Measurements from ENCODE around the gene PPRC1. TPM values are rescaled to one million over a fixed set of nuclear protein-coding genes. Genes with fewer than 3 reads are reported as not detected.

Gene PPRC1
- polyA plus RNA-seq, 1 donor from 2014 or later = 6.0 TPM

- TF ChIP-seq TAF1 (IDR thresholded peaks at IDR 0.05; ENCODE audit: low read depth) (no peak), POLR2AphosphoS5 (IDR thresholded peaks at IDR 0.05) (no peak), MXI1 (conservative IDR thresholded peaks at IDR 0.05; ENCODE audit: poor library complexity, severe bottlenecking) (no peak), REST (IDR thresholded peaks at IDR 0.05; ENCODE audit: borderline replicate concordance) (no peak), CTCF (IDR thresholded peaks at IDR 0.05; ENCODE audit: poor library complexity, severe bottlenecking) (no peak), SMC3 (conservative IDR thresholded peaks at IDR 0.05; ENCODE audit: poor library complexity) (no peak), EZH2 (IDR thresholded peaks at IDR 0.05; ENCODE audit: borderline replicate concordance, insufficient read depth, low read length, poor library complexity, severe bottlenecking) (no peak), RAD21 (conservative IDR thresholded peaks at IDR 0.05) (no peak), EP300 (conservative IDR thresholded peaks at IDR 0.05; ENCODE audit: poor library complexity, severe bottlenecking) (no peak)
- H3K36me3 ChIP-seq (ENCODE audit: insufficient read depth, low read length) = peaks cover 3% of the 10 kb centered on the region
- peak overlapping the region; percentile 84 for H3K4me3 ChIP-seq (ENCODE audit: low read length)
- no peaks in the 10 kb centered on the region for H3K27me3 ChIP-seq (ENCODE audit: insufficient read depth, low read depth, low read length)
- H3K4me2 ChIP-seq (ENCODE audit: low read length) = peak overlapping the region; percentile 69
- H3K9me2 ChIP-seq (ENCODE audit: insufficient read depth, low read length) = no peaks in the 10 kb centered on the region
- H3K9me3 ChIP-seq (ENCODE audit: low read length) = no peaks in the 10 kb centered on the region
- peak overlapping the region; percentile 65 for H3K9ac ChIP-seq (ENCODE audit: low read length)
- no peaks in the 10 kb centered on the region for H3F3A ChIP-seq (ENCODE audit: insufficient read depth, low read length, poor library complexity, severe bottlenecking)
- no peak overlapping the region for H2AFZ ChIP-seq (ENCODE audit: low read depth, low read length)
- H4K20me1 ChIP-seq (ENCODE audit: insufficient read depth) = no peaks in the 10 kb centered on the region
- H3K27ac ChIP-seq (ENCODE audit: low read length) = no peak overlapping the region
- peaks cover 23% of the 10 kb centered on the region for H3K79me2 ChIP-seq (replicated peaks; ENCODE audit: insufficient read depth, low read length)
Measured at GRCh38 chr10:102153093-102153620, 20.3 kb downstream of the PPRC1 start.

GRCh38 chr10:102154466-102155116 is 21.8 kb downstream of the PPRC1 start:
- Histone ChIP-seq H3K9me3 (ENCODE audit: low read length) (no peaks in the 10 kb centered on the region), H3K27ac (ENCODE audit: low read length) (no peak overlapping the region), H3K4me3 (ENCODE audit: low read length) (no peak overlapping the region), H3F3A (ENCODE audit: insufficient read depth, low read length, poor library complexity, severe bottlenecking) (no peaks in the 10 kb centered on the region), H3K27me3 (ENCODE audit: insufficient read depth, low read depth, low read length) (no peaks in the 10 kb centered on the region), H2AFZ (ENCODE audit: low read depth, low read length) (no peak overlapping the region), H3K9me2 (ENCODE audit: insufficient read depth, low read length) (no peaks in the 10 kb centered on the region), H4K20me1 (ENCODE audit: insufficient read depth) (no peaks in the 10 kb centered on the region), H3K79me2 (replicated peaks; ENCODE audit: insufficient read depth, low read length) (peaks cover 23% of the 10 kb centered on the region), H3K36me3 (ENCODE audit: insufficient read depth, low read length) (no peaks in the 10 kb centered on the region), H3K4me2 (ENCODE audit: low read length) (no peak overlapping the region), H3K9ac (ENCODE audit: low read length) (no peak overlapping the region)
- TF ChIP-seq TAF1 (IDR thresholded peaks at IDR 0.05; ENCODE audit: low read depth) (no peak), SMC3 (conservative IDR thresholded peaks at IDR 0.05; ENCODE audit: poor library complexity) (no peak), CTCF (IDR thresholded peaks at IDR 0.05; ENCODE audit: poor library complexity, severe bottlenecking) (no peak), EP300 (conservative IDR thresholded peaks at IDR 0.05; ENCODE audit: poor library complexity, severe bottlenecking) (no peak), MXI1 (conservative IDR thresholded peaks at IDR 0.05; ENCODE audit: poor library complexity, severe bottlenecking) (no peak), EZH2 (IDR thresholded peaks at IDR 0.05; ENCODE audit: borderline replicate concordance, insufficient read depth, low read length, poor library complexity, severe bottlenecking) (no peak), RAD21 (conservative IDR thresholded peaks at IDR 0.05) (no peak), REST (IDR thresholded peaks at IDR 0.05; ENCODE audit: borderline replicate concordance) (no peak), POLR2AphosphoS5 (IDR thresholded peaks at IDR 0.05) (no peak)
